GM19193 (cell line): ENCODE measurements around the gene ABAT.

Source experiments
- POLR2A ChIP-seq: IDR thresholded peaks from 4 replicates; pipeline ENCODE4 v1.6.1; 2011; ENCODE audit not compliant: insufficient read depth, insufficient read length; ENCODE audit errors: extremely low read depth

Gene ABAT

GRCh38 chr16:8761078-8761477 lies 86.7 kb downstream of the ABAT start:
- no peak for TF ChIP-seq POLR2A

GRCh38 chr16:8762254-8762653 lies 87.8 kb downstream of the ABAT start:
- no peak for TF ChIP-seq POLR2A

GRCh38 chr16:8763083-8763482 lies 88.7 kb downstream of the ABAT start:
- no peak for TF ChIP-seq POLR2A

GRCh38 chr16:8763899-8764298 lies 89.5 kb downstream of the ABAT start:
- TF ChIP-seq POLR2A: no peak

GRCh38 chr16:8764525-8765250 lies 90.3 kb downstream of the ABAT start:
- TF ChIP-seq POLR2A: no peak

GRCh38 chr16:8767176-8767575 lies 92.8 kb downstream of the ABAT start:
- no peak for TF ChIP-seq POLR2A

- no peak for TF ChIP-seq POLR2A
Observed at GRCh38 chr16:8768283-8768682, 93.9 kb downstream of the ABAT start.

DNA sequence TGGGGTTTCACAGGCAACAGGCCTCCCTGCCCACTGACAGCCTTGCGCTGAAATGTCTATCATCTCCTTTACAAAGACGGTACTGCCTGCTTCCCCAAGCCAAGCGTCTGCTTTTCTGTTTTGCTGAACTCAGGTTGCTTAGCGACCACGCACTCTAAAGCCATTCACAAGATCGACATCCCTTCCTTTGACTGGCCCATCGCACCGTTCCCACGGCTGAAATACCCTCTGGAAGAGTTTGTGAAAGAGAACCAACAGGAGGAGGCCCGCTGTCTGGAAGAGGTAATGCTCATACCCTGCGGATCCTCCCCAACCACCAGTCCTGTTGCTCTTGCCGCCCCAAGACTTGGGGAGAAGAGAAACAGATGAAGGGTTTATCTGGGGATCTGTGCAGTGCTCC lies 94.3 kb downstream of the ABAT start:
- no peak for TF ChIP-seq POLR2A

DNA sequence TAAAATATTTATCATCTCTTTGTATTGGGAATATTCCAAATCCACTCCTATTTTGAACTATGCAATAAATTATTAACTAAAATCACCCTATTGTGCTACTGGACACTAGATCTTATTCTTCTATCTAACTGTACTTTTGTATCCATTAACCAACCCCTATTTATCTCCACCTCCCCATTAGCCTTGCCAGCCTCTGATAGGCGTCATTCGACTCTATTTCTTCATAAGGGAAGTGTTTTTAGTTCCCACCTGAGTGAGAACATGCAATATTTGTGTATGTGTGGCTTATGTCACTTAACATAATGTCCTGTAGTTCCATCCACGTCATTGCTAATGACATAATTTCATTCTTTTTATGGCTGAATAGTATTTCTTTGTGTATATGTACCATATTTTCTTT lies 99.1 kb downstream of the ABAT start:
- no peak for TF ChIP-seq POLR2A

- TF ChIP-seq POLR2A: no peak
Observed at GRCh38 chr16:8774208-8774607, 99.8 kb downstream of the ABAT start.

- TF ChIP-seq POLR2A: no peak
Observed at GRCh38 chr16:8775359-8775758, 100.9 kb downstream of the ABAT start.

- TF ChIP-seq POLR2A: no peak
Observed at GRCh38 chr16:8776129-8776584, 101.7 kb downstream of the ABAT start.

GRCh38 chr16:8777217-8777616 lies 102.8 kb downstream of the ABAT start:
- TF ChIP-seq POLR2A: no peak

GRCh38 chr16:8781797-8782196 lies 107.4 kb downstream of the ABAT start:
- TF ChIP-seq POLR2A: no peak

GRCh38 chr16:8782673-8783072 lies 108.3 kb downstream of the ABAT start:
- TF ChIP-seq POLR2A: no peak

DNA sequence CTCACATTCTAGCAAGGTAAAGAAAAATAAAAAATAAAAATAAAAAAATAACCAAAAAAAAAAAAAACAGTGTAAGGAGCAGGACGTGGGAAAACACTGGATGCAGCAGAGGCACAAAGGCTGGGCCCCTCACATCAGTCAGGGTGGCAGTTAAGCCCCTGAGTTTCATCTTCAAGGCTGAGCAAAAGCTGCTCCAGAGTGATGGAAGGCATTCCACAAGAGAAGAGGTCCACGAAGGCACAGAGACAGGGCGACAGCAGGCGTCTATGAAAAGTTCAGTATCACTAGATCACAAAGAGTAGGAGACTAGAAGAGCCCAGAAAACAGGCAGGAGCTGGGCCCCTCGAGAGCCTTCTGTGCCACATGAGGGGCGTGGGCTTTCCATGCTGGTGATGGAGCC lies 111.0 kb downstream of the ABAT start:
- TF ChIP-seq POLR2A: no peak
